GM23248 (cell line): ENCODE measurements around the gene IGFL4. TPM values are rescaled to one million over a fixed set of nuclear protein-coding genes. Genes with fewer than 3 reads are reported as not detected.

Experiments
- DNase-seq: peaks from one replicate; pipeline ENCODE4 v3.0.0-alpha.2; 2015
- H2AFZ ChIP-seq: fragments of 200-600 bp; sonication (generic); 2 replicates; pipeline ENCODE4 v1.6.1; 2016; ENCODE audit warnings: antibody characterized with exemption
- H3F3A ChIP-seq: fragments of 200-600 bp; sonication (generic); 2 replicates; pipeline ENCODE4 v1.6.1; 2016; ENCODE audit warnings: mild to moderate bottlenecking, antibody characterized with exemption, mixed run types; ENCODE audit not compliant: insufficient read depth
- H3K27ac ChIP-seq: fragments of 200-600 bp; sonication (generic); 2 replicates; pipeline ENCODE4 v1.5.1; 2016; ENCODE audit warnings: mild to moderate bottlenecking
- H3K27me3 ChIP-seq: fragments of 200-600 bp; sonication (generic); replicated peaks from 2 replicates; pipeline ENCODE4 v1.6.1; 2016; ENCODE audit warnings: mild to moderate bottlenecking; ENCODE audit not compliant: insufficient read depth
- H3K36me3 ChIP-seq: fragments of 200-600 bp; sonication (generic); 2 replicates; pipeline ENCODE4 v1.6.1; 2016; ENCODE audit warnings: low read depth, mild to moderate bottlenecking
- H3K4me1 ChIP-seq: fragments of 200-600 bp; sonication (generic); 2 replicates; pipeline ENCODE4 v1.6.1; 2016; ENCODE audit warnings: mild to moderate bottlenecking; ENCODE audit not compliant: insufficient read depth
- H3K4me2 ChIP-seq: fragments of 200-600 bp; sonication (generic); one replicate; pipeline ENCODE4 v1.6.1; 2016; ENCODE audit warnings: mild to moderate bottlenecking; ENCODE audit not compliant: unreplicated experiment
- H3K4me3 ChIP-seq: fragments of 200-600 bp; sonication (generic); 2 replicates; pipeline ENCODE4 v1.5.1; 2016; ENCODE audit warnings: mild to moderate bottlenecking
- H3K79me2 ChIP-seq: fragments of 200-600 bp; sonication (generic); 2 replicates; pipeline ENCODE4 v1.6.1; 2016; ENCODE audit warnings: mild to moderate bottlenecking; ENCODE audit not compliant: insufficient read depth
- H3K9ac ChIP-seq: fragments of 200-600 bp; sonication (generic); 2 replicates; pipeline ENCODE4 v1.6.1; 2016; ENCODE audit warnings: mild to moderate bottlenecking
- H3K9me2 ChIP-seq: fragments of 200-600 bp; sonication (generic); 2 replicates; pipeline ENCODE4 v1.6.1; 2016; ENCODE audit warnings: mixed run types, mild to moderate bottlenecking, moderate library complexity; ENCODE audit not compliant: insufficient read depth
- H3K9me3 ChIP-seq: fragments of 200-600 bp; sonication (generic); one replicate; pipeline ENCODE4 v1.6.1; 2017; ENCODE audit warnings: low read depth
- H4K20me1 ChIP-seq: fragments of 200-600 bp; sonication (generic); 2 replicates; pipeline ENCODE4 v1.6.0; 2016; ENCODE audit not compliant: insufficient read depth
- EZH2 ChIP-seq: fragments of 200-600 bp; sonication (generic); IDR thresholded peaks from 2 replicates; pipeline ENCODE4 v1.6.1; 2018; ENCODE audit warnings: antibody characterized with exemption, mild to moderate bottlenecking; ENCODE audit not compliant: insufficient read depth, poor library complexity, severe bottlenecking
- EZH2phosphoT487 ChIP-seq: fragments of 200-600 bp; sonication (generic); IDR thresholded peaks from 2 replicates; pipeline ENCODE4 v1.6.1; 2018; ENCODE audit warnings: antibody characterized with exemption, moderate library complexity, mild to moderate bottlenecking, low read depth; ENCODE audit not compliant: insufficient read depth
- WGBS, 2 experiments: methylation state at CpG; one replicate each; pipeline ENCODE4 v1.1.6; 2015 to 2017; ENCODE audit warnings: low lambda C conversion rate in 2 of 2, low coverage in 1 of 2; ENCODE audit errors: missing lambda C conversion rate in 2 of 2; 5-methylcytosine and 5-hydroxymethylcytosine counted together
- in situ Hi-C: fragments of 300-500 bp; cut with MboI; formaldehyde crosslinking; loops from 2 replicates; pipeline ENCODE4 v1.15.0; 2020
- polyA plus RNA-seq: library from polyadenylated mRNA; unstranded; fragments of >200 nt; fragmentation: Nextera tagmentation; extraction: Ambion mirVana; gene quantifications from 2 replicates; pipeline ENCODE4 v1.2.1, GENCODE V29; 2016
- total RNA-seq: library from RNA; depleted of rRNA; stranded (reverse); fragments of >200 nt; shearing (Covaris generic); gene quantifications from 2 replicates; pipeline ENCODE4 v1.2.3, GENCODE V29; 2014

Gene IGFL4
- total and polyA plus RNA-seq, 2 experiments from 2014 or later: not detected

GRCh38 chr19:46069806-46070341 is 29.1 kb upstream of the IGFL4 start:
- Histone ChIP-seq H3K27ac (no peak overlapping the region), H3K4me2 (peak overlapping the region; percentile 23), H3K36me3 (no peaks in the 10 kb centered on the region), H3K9ac (no peak overlapping the region), H2AFZ (no peak overlapping the region), H3F3A (peaks cover 38% of the 10 kb centered on the region), H3K9me3 (no peaks in the 10 kb centered on the region), H3K79me2 (no peaks in the 10 kb centered on the region), H3K4me3 (no peak overlapping the region), H3K9me2 (no peaks in the 10 kb centered on the region), H4K20me1 (no peaks in the 10 kb centered on the region), H3K4me1 (peaks cover 39% of the 10 kb centered on the region), H3K27me3 (peaks cover 43% of the 10 kb centered on the region)
- TF ChIP-seq EZH2: no peak
- no peak for TF ChIP-seq EZH2phosphoT487
- in situ Hi-C loops: no loop called here
- WGBS, 2 experiments: 4 to 5% methylated on average over 6 of the region's 6 CpGs
- peak; percentile 90 for DNase-seq

GRCh38 chr19:46068345-46069258 is 27.8 kb upstream of the IGFL4 start:
- Histone ChIP-seq H3K9me3 (no peaks in the 10 kb centered on the region), H3K9me2 (no peaks in the 10 kb centered on the region), H4K20me1 (no peaks in the 10 kb centered on the region), H3K4me1 (peaks cover 39% of the 10 kb centered on the region), H3K4me3 (no peak overlapping the region), H3F3A (peaks cover 38% of the 10 kb centered on the region), H2AFZ (no peak overlapping the region), H3K9ac (no peak overlapping the region), H3K79me2 (no peaks in the 10 kb centered on the region), H3K27me3 (peaks cover 37% of the 10 kb centered on the region), H3K4me2 (peak overlapping the region; percentile 31), H3K36me3 (no peaks in the 10 kb centered on the region), H3K27ac (no peak overlapping the region)
- in situ Hi-C loops: no loop called here
- 45 to 46% methylated on average over 12 of the region's 12 CpGs for WGBS, 2 experiments
- peak; percentile 93 for DNase-seq
- TF ChIP-seq EZH2phosphoT487: 0 out of 2 replicates have a peak, but pooled peaks have one; percentile 73
- no peak for TF ChIP-seq EZH2

DNA sequence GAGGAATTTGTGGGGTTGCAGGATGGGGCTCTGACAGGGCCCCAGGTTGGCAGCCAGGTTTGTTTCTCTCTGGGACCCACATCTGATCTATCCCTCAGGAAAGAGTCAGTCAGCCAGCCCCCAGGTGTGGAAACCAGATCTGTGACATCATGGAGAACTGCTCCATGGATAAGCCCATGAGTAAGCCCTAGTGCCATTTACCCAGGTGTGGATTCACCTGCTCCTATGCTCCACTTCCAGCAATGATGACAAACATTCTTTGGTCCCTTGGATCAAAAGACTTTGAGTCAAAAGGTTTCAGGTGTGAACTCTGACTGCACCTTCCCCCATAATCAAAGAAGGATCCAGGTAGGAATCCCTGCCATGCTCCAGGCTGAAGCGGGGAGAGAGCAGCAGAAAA is 26.9 kb upstream of the IGFL4 start:
- H3K79me2 ChIP-seq: no peaks in the 10 kb centered on the region
- peaks cover 36% of the 10 kb centered on the region for H3K27me3 ChIP-seq
- H3K4me2 ChIP-seq: no peak overlapping the region
- no peaks in the 10 kb centered on the region for H4K20me1 ChIP-seq
- no peak overlapping the region for H3K9ac ChIP-seq
- no peaks in the 10 kb centered on the region for H3K36me3 ChIP-seq
- H2AFZ ChIP-seq: no peak overlapping the region
- H3K4me3 ChIP-seq: no peak overlapping the region
- DNase-seq: no peak
- no peaks in the 10 kb centered on the region for H3K9me3 ChIP-seq
- no peak overlapping the region for H3K27ac ChIP-seq
- peaks cover 38% of the 10 kb centered on the region for H3F3A ChIP-seq
- H3K4me1 ChIP-seq: peaks cover 39% of the 10 kb centered on the region
- in situ Hi-C loops: no loop called here
- no peaks in the 10 kb centered on the region for H3K9me2 ChIP-seq
- TF ChIP-seq EZH2 (no peak), EZH2phosphoT487 (no peak)
- 78 to 79% methylated on average over 1 of the region's 1 CpG for WGBS, 2 experiments

DNA sequence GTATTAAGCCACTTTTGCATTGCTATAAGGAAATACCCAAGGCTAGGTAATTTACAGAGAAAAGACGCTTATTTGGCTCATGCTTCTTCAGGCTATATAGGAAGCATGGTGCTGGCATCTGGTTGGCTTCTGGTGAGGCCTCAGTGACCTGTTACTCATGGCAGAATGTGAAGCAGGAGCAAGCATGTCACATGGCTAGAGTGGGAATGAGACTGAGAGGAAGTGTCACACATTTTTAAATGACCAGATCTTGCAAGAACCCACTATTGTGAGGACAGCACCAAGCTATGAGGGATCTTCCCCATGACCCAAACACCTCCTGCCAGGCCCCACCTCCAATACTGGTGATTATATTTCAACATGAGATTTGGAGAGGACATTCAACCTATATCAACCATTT is 25.7 kb upstream of the IGFL4 start:
- Histone ChIP-seq H2AFZ (no peak overlapping the region), H3K4me1 (peaks cover 39% of the 10 kb centered on the region), H3K36me3 (no peaks in the 10 kb centered on the region), H4K20me1 (no peaks in the 10 kb centered on the region), H3F3A (peaks cover 38% of the 10 kb centered on the region), H3K27me3 (peaks cover 37% of the 10 kb centered on the region), H3K9ac (no peak overlapping the region), H3K9me3 (no peaks in the 10 kb centered on the region), H3K4me3 (no peak overlapping the region), H3K27ac (no peak overlapping the region), H3K4me2 (no peak overlapping the region), H3K79me2 (no peaks in the 10 kb centered on the region), H3K9me2 (no peaks in the 10 kb centered on the region)
- 81 to 100% methylated on average over 1 of the region's 1 CpG for WGBS, 2 experiments
- TF ChIP-seq EZH2: no peak
- no peak for DNase-seq
- in situ Hi-C loops: no loop called here
